HG02763 (cell line): ENCODE results near the gene C10orf105.

ENCODE experiments used
- ATAC-seq: cut with Tn5 transposase; IDR thresholded peaks from one replicate; pipeline ENCODE4 v1.9.1; 2021; ENCODE audit warnings: mild to moderate bottlenecking, moderate library complexity; ENCODE audit not compliant: unreplicated experiment

Gene C10orf105

DNA sequence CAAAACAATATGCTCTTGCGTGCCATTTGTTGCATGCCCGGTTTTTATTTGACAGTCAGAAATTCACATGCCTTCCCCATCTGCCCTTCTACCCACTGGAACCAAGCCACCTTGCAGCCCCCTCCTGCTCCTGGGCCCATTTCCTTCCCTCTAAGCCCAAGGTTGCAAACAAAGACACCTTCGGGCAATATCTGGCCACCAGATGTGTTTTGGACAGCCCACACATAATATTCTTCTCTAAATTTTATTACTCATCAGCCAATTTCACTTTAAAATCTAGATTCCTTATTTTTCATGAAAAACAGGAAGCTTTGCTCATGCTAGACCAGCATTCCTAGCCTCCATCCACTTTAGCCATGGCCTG lies 18.2 kb upstream of the C10orf105 start:
- no peak for ATAC-seq

DNA sequence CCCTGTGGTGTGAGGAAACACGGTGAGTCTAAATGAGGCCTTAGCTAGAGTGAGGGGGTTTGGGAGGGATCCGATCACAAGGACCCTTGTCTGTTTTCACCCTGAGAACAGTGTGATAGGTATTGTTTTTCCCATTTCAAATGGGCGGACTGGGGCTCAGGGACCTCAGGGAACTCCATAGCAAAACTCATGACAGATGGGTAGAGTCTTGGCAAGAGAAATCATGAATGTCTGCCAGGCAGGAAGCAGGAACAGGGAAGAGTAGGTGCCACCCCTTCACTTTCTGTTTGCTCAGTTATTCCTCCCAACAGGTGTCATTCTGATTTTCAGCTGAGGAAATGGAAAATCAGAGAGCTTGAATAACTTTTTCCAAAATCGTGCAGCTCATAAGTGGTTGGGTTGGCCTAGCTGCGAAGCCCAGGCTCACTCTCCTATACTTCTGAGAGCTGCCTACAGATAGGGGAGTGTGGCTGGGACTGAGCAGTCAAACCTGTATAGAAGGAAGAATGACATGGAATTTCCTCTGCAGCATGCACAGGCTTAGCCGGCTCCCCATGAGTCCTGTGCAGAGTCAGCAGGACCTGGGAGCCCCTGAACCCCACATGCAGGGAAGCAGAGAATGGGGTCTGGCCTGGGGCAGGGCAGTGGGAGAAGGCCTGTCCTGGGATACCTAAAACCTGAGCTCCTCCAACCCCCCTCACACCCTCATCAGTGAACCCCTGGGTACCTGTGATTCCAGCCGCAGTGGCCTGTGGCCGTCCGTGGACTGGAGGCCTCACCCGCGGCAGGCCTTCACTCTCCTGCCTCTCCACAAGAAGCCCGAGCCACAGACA lies 17.6 kb upstream of the C10orf105 start:
- ATAC-seq, result no peak

DNA sequence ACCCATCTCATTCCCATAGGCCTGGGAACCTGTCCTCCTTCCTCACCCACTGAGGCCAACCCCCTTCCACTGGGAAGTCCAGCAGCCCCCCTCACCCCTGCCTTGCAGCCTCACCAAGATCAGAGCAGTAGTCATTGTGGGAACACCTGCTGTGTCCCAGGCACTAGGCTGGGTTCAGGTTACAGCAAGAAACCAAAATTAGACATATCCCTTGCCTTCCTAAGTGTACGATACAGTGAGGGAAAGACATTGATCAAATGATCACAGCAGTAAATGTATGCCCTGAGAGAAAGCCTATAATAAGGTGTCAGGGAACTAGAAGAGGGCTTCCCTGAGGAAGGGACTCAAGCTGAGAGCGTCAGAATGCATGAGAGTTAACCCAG lies 17.0 kb upstream of the C10orf105 start:
- ATAC-seq, result no peak

DNA sequence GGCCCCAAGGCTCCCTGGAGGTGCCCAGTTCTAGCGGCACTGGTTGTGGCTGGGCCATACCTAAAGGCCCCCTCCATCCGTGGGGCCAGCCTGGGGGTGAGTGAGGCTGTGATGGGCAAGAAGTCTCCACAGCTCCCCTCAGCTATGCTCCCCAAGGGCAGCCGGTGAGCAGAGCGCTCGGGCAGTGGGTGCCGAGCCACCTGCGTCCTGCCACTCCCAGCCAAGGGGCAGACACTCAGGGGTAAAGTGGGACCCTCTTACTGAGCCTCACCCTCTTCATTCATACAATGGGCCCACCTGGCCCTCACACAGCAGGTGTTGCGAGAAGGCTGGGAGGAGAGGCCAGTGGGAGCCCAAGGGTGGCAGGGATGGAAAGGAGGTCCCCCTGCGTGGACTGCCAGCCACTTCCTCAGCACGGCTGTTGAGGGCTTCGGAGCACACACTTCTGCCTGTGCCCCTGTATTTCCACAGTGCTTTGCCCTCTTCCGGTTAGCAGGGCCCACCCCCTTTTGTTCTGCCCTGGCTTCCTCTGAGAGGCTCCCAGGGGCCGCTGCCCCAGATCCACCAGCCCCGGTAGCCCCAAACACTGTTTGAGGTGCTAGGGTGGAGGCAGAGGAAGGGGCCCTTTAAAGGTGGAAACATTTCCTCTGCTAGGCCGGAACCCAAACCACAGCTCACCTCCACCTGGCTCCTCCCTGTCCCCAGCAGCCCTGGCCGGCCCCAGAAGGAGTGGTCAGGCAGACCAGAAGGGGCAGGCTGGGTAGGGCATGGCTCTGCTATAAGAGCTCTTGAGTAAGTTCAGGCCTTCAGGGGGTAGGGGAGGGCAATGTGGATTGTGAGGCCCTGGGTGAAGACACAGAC lies 16.4 kb upstream of the C10orf105 start:
- no peak for ATAC-seq

DNA sequence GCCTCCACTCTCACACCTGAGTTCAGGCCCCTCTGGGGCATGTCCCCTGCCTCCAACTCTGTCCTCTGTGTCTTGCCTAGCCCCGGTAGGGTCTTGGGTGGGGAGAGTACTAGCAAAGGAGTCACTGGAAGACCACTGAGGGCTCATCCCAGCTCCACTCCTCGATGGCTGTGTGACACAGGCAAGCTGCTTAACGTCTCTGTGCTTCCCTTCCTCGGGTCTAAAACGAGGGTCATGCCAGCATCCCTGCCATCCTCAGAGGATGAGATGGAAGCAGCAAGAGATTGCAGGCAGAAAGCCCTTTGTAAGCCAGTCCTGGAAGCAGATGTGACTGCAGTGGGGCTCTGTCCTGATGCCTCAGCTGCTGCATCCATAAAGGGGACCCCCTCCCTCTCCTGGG lies 15.2 kb upstream of the C10orf105 start:
- no peak for ATAC-seq

DNA sequence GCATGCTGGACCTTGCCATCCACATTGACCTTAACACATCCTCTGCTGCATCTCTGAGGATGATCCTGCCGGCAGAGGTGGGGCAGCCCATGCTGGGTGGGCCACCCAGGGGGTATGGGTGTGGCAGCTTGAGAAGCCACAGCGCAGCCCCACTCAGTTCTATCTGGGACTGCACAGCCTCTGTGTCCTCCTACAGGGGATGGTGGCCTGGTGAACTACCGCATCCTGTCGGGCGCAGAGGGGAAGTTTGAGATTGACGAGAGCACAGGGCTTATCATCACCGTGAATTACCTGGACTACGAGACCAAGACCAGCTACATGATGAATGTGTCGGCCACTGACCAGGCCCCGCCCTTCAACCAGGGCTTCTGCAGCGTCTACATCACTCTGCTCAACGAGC lies 12.2 kb upstream of the C10orf105 start:
- ATAC-seq, result no peak

DNA sequence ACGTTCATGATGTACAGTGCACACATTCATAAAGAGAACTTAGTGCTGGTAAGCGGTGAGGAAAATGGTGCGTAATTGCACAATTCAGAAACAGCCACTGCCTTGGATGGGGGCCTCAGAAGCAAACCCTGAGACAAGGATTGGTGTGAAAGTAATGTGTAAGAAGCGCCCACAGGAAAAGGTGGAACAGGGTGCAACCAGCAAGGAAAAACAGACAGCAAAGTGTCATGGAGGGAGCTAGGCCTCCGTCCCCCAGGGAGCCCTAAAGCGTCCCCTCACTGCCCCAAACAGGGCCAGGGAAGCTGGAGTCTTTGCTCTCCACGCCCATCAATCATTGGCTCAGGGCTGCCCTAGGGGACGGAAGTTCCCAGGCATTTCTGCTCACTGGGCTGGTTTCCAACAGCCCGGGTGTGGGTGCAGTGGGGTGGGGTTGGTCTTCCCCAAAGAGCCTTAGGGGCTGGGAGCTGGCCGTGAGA lies 9.6 kb upstream of the C10orf105 start:
- no peak for ATAC-seq

DNA sequence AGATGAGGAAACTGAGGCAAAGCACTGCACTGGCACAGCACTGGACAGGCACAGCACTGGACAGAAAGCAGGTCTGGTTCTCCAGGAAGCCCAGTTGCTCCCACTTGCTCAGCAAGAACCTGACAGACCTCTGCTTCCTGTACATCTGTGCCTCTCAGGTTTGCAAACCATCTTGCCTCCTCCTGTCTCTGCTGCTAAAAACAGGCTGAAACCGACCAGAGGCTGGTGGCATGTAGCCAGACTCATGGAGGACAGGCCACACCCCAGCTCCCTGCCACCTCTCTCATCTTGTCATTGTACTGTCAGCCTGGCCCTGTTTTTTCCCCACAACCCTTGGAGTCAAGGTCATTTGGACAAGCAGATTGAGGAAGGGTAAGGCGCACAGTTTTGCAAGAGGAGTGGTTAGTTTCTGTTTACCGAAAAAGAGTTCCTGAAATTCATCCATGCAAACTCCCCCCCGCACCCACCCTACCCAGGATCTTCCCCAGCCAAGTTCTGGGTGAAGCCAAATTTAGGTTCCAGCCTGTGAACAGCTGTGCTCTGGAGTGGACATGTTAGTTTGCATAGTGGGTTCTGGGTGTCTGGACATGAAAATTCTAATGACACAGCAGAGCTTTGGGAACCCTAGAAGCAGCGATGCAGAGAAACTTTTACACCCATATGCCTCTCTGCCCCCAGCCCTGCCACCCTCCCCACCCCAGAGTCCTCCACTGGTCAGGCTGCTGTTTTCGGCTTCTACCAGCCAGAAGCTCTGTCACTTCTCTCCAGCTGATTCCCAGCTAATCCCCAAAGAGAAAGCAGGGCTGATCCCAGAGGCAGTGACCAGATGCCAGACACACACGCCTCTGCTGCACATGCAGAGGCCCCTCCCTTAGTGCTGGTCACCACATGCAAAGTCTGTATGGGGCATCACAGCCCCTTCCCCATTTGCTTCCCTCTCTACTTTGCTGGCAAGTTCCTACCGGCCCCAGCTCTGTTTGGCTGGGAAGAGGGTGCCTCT lies 8.5 kb upstream of the C10orf105 start:
- ATAC-seq, result peak; percentile 67

DNA sequence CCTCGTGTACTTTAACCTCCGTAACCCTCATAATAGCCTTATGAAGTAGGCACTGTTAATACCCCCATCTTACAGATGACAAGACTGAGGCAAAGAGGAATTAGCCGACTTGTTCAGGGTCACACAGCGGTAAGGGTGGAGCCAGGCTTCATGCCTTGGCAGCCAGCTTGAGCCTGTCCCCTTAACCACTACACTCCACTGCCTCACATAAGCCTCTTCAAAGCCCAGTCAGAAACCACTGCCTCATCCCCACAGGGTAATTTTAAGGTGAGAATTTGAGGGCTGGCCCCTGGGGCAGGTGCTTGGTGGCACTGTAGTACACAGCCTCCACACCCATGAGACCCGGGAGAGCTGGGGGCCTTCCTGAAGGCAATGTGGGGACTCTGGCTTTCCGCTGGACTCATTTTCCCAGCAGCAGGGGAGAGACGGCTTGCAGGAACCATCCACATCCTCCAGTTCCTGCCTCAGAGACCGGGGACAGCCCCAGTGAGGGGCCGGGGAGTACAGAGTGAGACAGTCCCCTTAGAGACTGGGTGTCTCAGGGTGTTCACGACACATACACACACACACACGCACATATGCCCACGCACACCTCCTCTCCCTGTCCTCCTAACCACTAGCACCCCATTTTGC lies 7.6 kb upstream of the C10orf105 start:
- peak; percentile 30 for ATAC-seq

DNA sequence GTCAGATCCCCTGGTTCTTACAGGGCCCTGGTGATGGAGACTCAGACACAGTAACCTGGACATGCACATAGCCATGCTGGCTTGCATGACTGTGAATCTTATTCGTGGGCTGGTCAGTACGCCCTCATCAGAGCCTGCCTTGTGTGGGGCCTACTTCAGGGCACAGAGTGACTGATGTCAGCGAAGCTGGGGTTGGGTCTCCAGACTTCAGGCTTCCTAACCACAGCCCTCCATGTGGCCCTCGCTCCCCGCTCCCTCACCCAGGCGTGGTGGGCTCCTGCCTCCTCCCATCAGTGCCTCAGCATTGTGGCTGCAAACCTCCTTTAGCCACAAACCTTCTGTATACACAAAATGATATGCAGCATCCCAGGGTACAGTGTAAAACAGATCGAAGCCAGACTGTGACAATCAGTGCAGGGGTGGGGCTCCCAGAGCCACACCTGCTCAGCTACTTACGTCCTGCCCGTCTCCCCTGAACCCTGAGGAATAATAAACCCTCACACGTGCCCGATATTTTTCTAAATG lies 7.1 kb upstream of the C10orf105 start:
- ATAC-seq, result no peak

DNA sequence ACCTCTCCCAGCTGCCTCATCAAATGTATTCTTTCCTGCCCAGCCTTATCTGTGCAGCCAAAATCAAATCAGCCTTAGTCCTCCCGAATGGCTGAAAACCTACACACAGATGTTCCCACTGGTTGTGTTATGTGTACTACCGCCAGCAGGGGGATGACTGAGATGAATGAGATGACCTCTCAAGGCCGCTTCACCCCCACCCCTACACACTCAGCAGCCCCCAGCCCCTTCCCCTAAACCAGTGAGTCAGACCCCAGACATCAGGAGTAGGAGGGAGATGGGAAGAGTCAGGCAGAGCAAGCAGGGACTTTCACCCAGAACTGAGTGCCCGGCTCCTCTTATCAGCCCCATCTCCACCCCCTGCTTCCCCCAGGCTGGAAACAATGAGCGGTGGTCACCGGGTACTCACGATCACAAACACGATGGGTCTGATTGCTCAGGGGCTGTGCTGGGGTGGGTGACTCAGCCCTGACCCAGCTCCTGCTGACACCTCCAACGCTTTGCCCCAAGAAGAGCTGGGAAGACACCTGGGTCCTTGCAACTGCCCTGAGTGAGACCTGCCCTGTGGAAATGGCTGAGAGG lies 6.5 kb upstream of the C10orf105 start:
- no peak for ATAC-seq

DNA sequence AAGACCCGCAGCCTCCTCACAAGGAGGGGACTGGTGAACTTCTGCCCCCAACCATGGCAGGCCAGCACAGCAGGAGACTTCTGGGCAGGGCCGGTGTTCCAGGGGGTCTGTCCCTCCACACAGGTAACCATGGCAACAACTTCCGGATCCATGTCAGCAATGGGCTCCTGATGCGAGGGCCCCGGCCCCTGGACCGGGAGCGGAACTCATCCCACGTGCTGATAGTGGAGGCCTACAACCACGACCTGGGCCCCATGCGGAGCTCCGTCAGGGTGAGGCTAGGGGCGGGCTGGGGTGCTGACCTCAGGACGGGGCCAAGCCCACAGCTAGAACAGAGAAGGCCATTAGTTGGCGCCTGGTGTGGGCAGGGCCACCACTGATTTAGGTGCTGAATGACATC lies 5.7 kb upstream of the C10orf105 start:
- ATAC-seq, result no peak

DNA sequence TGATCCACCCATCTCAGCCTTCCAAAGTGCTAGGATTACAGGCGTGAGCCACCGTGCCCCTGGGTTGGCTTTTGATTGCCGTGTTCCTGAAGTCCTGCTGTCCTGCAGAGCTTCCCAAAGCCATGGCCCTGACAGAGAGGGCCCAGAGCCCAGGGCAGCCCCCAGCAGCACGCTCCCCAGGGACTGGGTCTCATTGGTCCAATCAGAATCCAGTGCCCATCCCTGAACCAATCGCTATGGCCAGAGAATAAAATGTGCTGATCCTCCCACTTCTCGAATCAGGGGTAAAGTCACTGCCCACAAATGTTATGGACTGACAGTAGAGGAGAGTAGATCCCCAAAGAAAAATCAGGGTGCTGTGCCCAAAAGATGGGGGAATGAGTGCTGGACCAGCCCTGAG lies 5.0 kb upstream of the C10orf105 start:
- no peak for ATAC-seq

DNA sequence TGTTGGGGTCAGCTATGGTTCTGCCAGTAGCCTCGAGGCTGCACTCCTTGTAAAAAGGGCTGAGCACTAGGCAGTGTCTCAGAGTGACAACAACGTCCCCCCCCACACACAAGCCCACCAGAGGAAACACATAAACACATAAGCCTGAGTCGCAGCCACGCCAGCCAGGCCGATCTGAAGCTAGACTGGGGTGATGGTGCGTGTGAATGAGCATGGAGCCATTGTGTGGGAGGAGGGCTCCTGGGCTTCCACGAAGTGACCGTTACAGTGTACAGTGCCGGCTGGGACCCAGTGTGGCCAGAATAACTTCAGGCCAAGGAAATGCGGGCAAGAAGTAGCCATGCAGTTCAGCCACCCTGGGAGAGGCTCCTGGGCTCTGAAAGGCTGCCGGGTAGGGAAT lies 3.7 kb upstream of the C10orf105 start:
- no peak for ATAC-seq

DNA sequence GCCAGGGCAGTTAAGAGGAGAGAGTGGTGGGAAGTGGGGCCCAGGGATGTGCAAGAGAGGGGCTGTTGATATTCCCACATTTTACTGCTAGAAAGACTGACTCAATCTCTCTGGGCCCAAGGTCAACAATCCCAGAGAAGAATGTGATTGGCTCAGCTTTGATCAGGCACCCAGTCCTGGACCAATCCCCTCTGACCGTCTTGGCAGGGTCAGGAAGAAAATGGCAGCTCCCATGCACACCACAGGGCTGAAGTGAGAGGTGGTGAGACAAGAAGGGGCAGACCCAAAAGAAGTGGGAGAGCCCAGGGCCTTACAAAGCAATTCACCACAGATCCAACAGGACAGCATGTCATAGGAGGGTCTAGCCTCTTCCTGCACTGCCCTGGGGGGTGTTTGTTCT lies 3.3 kb upstream of the C10orf105 start:
- no peak for ATAC-seq

DNA sequence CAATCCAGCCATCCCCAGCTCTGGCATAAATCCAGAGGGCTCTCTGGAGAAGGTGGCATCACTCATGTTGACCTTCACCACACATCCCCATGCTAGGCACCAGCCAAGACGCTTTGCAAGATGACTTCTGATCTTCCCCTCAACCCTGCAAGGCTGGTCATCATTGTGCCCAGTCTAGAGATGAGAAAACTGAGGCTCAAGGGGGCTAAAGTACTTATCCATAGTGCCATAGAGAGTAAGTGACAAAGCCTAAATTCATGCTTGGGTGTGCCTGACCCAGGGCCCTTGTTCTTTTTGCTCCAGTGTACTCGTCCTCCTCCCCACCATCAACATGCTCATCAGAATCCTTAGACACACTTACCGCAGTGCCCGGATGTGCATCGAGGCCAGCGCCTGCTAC lies 1.7 kb upstream of the C10orf105 start:
- no peak for ATAC-seq

DNA sequence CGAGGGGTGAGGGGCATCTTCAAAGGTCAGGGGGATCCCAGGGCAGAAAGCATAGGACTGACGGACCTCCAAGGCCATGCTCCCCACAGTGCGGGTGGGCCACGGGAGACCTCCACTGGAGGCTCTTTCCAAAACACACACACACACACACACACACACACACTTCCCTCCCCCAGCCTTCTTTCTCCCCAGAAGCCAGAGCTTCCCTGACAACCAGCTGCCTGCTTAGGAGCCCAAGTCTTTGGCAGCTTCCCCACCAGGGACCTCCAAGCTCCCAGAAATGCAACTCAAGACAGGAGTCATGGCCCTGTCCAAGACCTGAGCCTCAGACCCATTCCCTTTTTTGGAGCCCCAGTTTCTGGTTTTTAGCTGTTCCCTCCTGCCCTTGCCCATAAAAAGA lies 710 bp upstream of the C10orf105 start:
- ATAC-seq, result no peak

DNA sequence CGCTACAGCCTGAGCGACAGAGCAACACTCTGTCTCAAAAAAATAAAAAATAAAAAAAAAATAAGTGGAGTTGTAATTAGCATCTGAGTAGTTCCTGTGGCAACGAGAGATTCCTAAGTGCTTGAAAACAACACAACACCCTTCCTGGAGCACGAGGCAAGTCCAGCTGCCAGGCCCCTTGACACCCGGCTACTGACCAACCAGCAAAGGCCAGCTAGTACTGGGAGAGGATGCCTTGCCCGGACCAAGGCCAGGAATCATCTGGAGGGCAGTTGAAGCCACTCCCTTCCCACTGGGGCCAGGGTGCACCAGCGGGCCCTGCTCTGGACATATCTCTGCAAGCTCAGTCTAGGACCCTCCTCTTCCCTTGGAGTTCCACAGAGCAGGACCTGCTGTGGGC lies 536 bp downstream of the C10orf105 start:
- no peak for ATAC-seq

DNA sequence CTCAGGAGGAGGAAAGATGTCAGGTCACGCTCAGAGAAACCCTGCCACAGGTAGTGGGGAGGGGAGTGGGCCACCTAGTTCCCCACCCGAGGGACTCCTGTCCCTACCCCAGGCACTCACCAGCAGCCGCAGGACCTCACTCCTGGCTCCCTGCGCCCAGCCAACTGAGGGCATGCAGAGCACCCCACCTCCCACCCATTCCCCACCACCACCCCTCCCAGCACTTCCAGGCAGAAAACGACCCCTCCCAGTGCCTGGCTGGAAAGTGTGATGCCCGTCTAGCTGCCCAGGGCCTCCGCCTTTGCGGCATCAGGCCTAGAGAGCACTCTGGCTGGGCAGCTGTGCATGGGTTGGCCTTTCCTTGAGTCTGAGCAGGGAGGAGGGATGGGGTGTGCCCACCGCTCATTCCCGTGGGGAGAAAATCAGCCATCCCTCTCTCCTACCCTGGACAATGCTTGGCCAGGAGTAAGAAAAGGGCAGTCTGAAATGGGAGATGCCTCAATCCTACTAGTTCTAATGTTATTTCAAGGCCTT lies 1.3 kb downstream of the C10orf105 start:
- no peak for ATAC-seq

DNA sequence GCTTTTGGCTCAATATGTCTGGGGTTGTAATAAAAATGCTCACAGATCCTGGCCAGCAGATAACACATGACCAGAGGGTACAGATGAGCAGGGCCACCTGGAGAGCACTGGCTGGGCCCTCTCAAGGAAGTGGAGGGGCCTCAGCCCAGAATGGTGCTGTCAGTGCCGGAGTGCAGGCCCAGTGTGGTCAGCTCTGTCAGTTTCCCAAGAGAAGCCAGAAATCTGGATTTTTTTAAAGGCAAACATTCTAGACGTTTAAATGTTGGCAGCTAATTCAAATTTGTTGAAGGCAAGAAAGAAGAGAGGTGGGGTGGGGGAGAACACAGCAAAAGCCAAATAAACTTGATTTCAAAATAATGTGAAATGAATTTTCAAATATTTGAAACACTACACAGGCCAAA lies 2.0 kb downstream of the C10orf105 start:
- no peak for ATAC-seq
